H1 (cell line): Measurements from ENCODE around the gene DCX. TPM values are rescaled to one million over a fixed set of nuclear protein-coding genes. Genes with fewer than 3 reads are reported as not detected.

Source experiments
- CTCF ChIA-PET: fragments of 300-600 bp; sonication (Branson Sonifier 250); formaldehyde crosslinking; loops from one replicate; lab custom pipeline; 2021; ENCODE audit not compliant: partially characterized antibody; lab: Charles Lee
- POLR2A ChIA-PET: fragments of 300-600 bp; sonication (Branson Sonifier 250); formaldehyde crosslinking; loops from one replicate; lab custom pipeline; 2021; ENCODE audit warnings: inconsistent platforms; ENCODE audit not compliant: partially characterized antibody; lab: Charles Lee
- DNase-seq, 2 experiments: peaks; one replicate each; pipeline versions ENCODE4 v3.0.0 to v3.0.0-alpha.2; 2010 to 2022; ENCODE audit warnings: low spot score in 2 of 2, low read depth in 1 of 2, mixed read lengths in 1 of 2
- FAIRE-seq: peaks from 2 replicates; lab custom pipeline; 2011; peaks lifted over from hg19 to GRCh38; lab: Jason Lieb, UNC
- H2AFZ ChIP-seq: 2 replicates; pipeline ENCODE4 v1.8.1; 2012; ENCODE audit warnings: low read length, inconsistent platforms
- H2AK5ac ChIP-seq: 2 replicates; pipeline ENCODE4 v1.6.1; 2013; ENCODE audit warnings: low read depth, low read length
- H2BK120ac ChIP-seq: replicated peaks from 2 replicates; pipeline ENCODE3; 2013; ENCODE audit warnings: low read depth, low read length, inconsistent platforms
- H2BK12ac ChIP-seq: 2 replicates; pipeline ENCODE4 v1.6.1; 2013; ENCODE audit warnings: low read depth, low read length
- H2BK15ac ChIP-seq: 2 replicates; pipeline ENCODE4 v1.6.1; 2013; ENCODE audit warnings: low read length
- H2BK20ac ChIP-seq: 2 replicates; pipeline ENCODE4 v1.6.1; 2013; ENCODE audit warnings: low read length
- H2BK5ac ChIP-seq: 2 replicates; pipeline ENCODE4 v1.6.1; 2013; ENCODE audit warnings: low read depth, low read length
- H3K14ac ChIP-seq: 2 replicates; pipeline ENCODE4 v1.6.1; 2013; ENCODE audit warnings: inconsistent platforms; ENCODE audit not compliant: insufficient read length
- H3K18ac ChIP-seq: 2 replicates; pipeline ENCODE4 v1.6.1; 2013; ENCODE audit warnings: low read length; ENCODE audit errors: extremely low read depth
- H3K23ac ChIP-seq: 2 replicates; pipeline ENCODE4 v1.6.1; 2013; ENCODE audit warnings: inconsistent platforms; ENCODE audit not compliant: insufficient read length
- H3K23me2 ChIP-seq: 2 replicates; pipeline ENCODE4 v1.6.1; 2013; ENCODE audit warnings: low read depth, low read length
- H3K27ac ChIP-seq: 2 replicates; pipeline ENCODE4 v1.6.1; 2011; ENCODE audit warnings: low read depth, low read length, inconsistent platforms
- H3K27me3 ChIP-seq, 4 experiments: replicated peaks in 1 of 4; 1 replicate in 1 of 4; 2 replicates in 3 of 4; pipeline versions ENCODE4 v1.6.1 to v1.8.1; 2011 to 2013; ENCODE audit warnings: low read length in 3 of 4, mild to moderate bottlenecking in 3 of 4, inconsistent platforms in 2 of 4, mixed read lengths in 2 of 4, moderate library complexity in 1 of 4; ENCODE audit not compliant: control insufficient read depth in 3 of 4, insufficient read depth in 3 of 4; ENCODE audit errors: extremely low read depth in 1 of 4
- H3K36me3 ChIP-seq, 4 experiments: 2 replicates each; pipeline versions ENCODE4 v1.6.1 to v1.8.1; 2011 to 2013; ENCODE audit warnings: mild to moderate bottlenecking in 4 of 4, low read length in 3 of 4, moderate library complexity in 2 of 4, control low read depth in 1 of 4, inconsistent platforms in 1 of 4; ENCODE audit not compliant: insufficient read depth in 4 of 4, control insufficient read depth in 2 of 4
- H3K4ac ChIP-seq: replicated peaks from 2 replicates; pipeline ENCODE3; 2013; ENCODE audit warnings: low read length, low read depth, mixed read lengths, inconsistent platforms; ENCODE audit not compliant: insufficient read length
- H3K4me1 ChIP-seq, 4 experiments: replicated peaks in 1 of 4; 1 replicate in 1 of 4; 2 replicates in 3 of 4; pipeline versions ENCODE4 v1.6.1 to v1.8.1; 2011 to 2013; ENCODE audit warnings: low read length in 3 of 4, inconsistent platforms in 2 of 4, mixed read lengths in 1 of 4; ENCODE audit not compliant: insufficient read depth in 4 of 4, control insufficient read depth in 3 of 4
- H3K4me2 ChIP-seq, 2 experiments: 2 replicates each; pipeline versions ENCODE4 v1.6.1 to v1.8.1; 2011 to 2013; ENCODE audit warnings: low read depth in 2 of 2, low read length in 2 of 2, control low read depth in 1 of 2, inconsistent platforms in 1 of 2, mild to moderate bottlenecking in 1 of 2; ENCODE audit not compliant: insufficient read depth in 1 of 2
- H3K4me3 ChIP-seq, 4 experiments: fragments of 200-600, 300-600 bp in 1 of 4; sonication (generic), shearing (Covaris generic), sonication (Bioruptor Twin) in 1 of 4; 2 replicates each; pipeline versions ENCODE4 v1.5.1 to v1.8.1; 2011 to 2016; ENCODE audit warnings: low read length in 4 of 4, low read depth in 3 of 4, control low read depth in 2 of 4, inconsistent platforms in 2 of 4, mild to moderate bottlenecking in 2 of 4, mixed read lengths in 1 of 4, moderate library complexity in 1 of 4; ENCODE audit not compliant: insufficient read depth in 2 of 4; ENCODE audit errors: extremely low read depth in 1 of 4
- H3K56ac ChIP-seq: replicated peaks from 2 replicates; pipeline ENCODE3; 2013; ENCODE audit warnings: low read depth, mild to moderate bottlenecking, mixed read lengths, low read length, inconsistent platforms; ENCODE audit not compliant: insufficient read length
- H3K79me1 ChIP-seq: 2 replicates; pipeline ENCODE4 v1.6.1; 2013; ENCODE audit warnings: low read depth, low read length, control low read depth
- H3K79me2 ChIP-seq, 2 experiments: 2 replicates each; pipeline versions ENCODE4 v1.6.1 to v1.8.1; 2012 to 2013; ENCODE audit warnings: low read length in 2 of 2, mild to moderate bottlenecking in 2 of 2, inconsistent platforms in 1 of 2; ENCODE audit not compliant: insufficient read depth in 2 of 2, control insufficient read depth in 1 of 2
- H3K9ac ChIP-seq, 4 experiments: replicated peaks in 1 of 4; 1 replicate in 1 of 4; 2 replicates in 3 of 4; pipeline versions ENCODE4 v1.6.1 to v1.8.1; 2011 to 2013; ENCODE audit warnings: low read depth in 3 of 4, low read length in 3 of 4, control low read depth in 2 of 4, mild to moderate bottlenecking in 2 of 4, moderate library complexity in 2 of 4, inconsistent platforms in 1 of 4; ENCODE audit errors: extremely low read depth in 1 of 4
- H3K9me3 ChIP-seq, 2 experiments: 2 replicates each; pipeline versions ENCODE4 v1.6.1 to v1.8.1; 2012 to 2013; ENCODE audit warnings: mild to moderate bottlenecking in 2 of 2, moderate library complexity in 2 of 2, control low read depth in 1 of 2, inconsistent platforms in 1 of 2, low read depth in 1 of 2, low read length in 1 of 2, mixed read lengths in 1 of 2; ENCODE audit not compliant: insufficient read depth in 2 of 2
- H4K20me1 ChIP-seq, 2 experiments: replicated peaks in 1 of 2; 2 replicates each; pipeline versions ENCODE3 to v1.8.1; 2011 to 2013; ENCODE audit warnings: inconsistent platforms in 2 of 2, low read length in 2 of 2, mild to moderate bottlenecking in 1 of 2; ENCODE audit not compliant: insufficient read depth in 2 of 2, control insufficient read depth in 1 of 2
- H4K5ac ChIP-seq: 2 replicates; pipeline ENCODE4 v1.6.1; 2013; ENCODE audit warnings: low read length, low read depth, mixed read lengths, inconsistent platforms; ENCODE audit not compliant: insufficient read length
- H4K8ac ChIP-seq: 2 replicates; pipeline ENCODE4 v1.8.0; 2013; ENCODE audit warnings: mild to moderate bottlenecking, moderate library complexity, low read length, inconsistent platforms; ENCODE audit not compliant: insufficient read depth; ENCODE audit errors: extremely low read depth
- H4K91ac ChIP-seq: replicated peaks from 2 replicates; pipeline ENCODE3; 2013; ENCODE audit warnings: low read length, mixed read lengths, inconsistent platforms; ENCODE audit not compliant: insufficient read length
- POU5F1 ChIP-seq: IDR thresholded peaks from 2 replicates; pipeline ENCODE4 v1.6.1; 2011; ENCODE audit warnings: low read depth, mild to moderate bottlenecking, low read length, moderate library complexity
- RAD21 ChIP-seq, 2 experiments: IDR thresholded peaks in 1 of 2; conservative IDR thresholded peaks in 1 of 2; 2 replicates each; pipeline ENCODE4 v1.6.1; 2011; ENCODE audit warnings: low read depth in 2 of 2, low read length in 2 of 2, improper control_type of control experiment in 1 of 2, inconsistent platforms in 1 of 2, mild to moderate bottlenecking in 1 of 2, moderate library complexity in 1 of 2
- RBBP5 ChIP-seq: IDR thresholded peaks from 2 replicates; pipeline ENCODE4 v1.7.1; 2012; ENCODE audit warnings: low read depth, mild to moderate bottlenecking, inconsistent platforms, low read length, moderate library complexity, borderline replicate concordance
- TAF7 ChIP-seq: optimal IDR thresholded peaks from 2 replicates; pipeline ENCODE3; 2011; ENCODE audit warnings: low read depth, mild to moderate bottlenecking, inconsistent platforms, low read length, moderate library complexity, borderline replicate concordance
- WGBS, 2 experiments: shearing (Covaris generic) in 1 of 2; methylation state at CpG; one replicate each; pipeline versions ENCODE4 v1.1.6 to v1.1.7; 2013 to 2015; ENCODE audit warnings: low lambda C conversion rate in 2 of 2, mixed read lengths in 2 of 2, inconsistent platforms in 1 of 2, low coverage in 1 of 2, missing lambda C conversion rate in 1 of 2; ENCODE audit not compliant: insufficient replicate concordance in 2 of 2, insufficient coverage in 1 of 2, insufficient read length in 1 of 2; ENCODE audit errors: extremely low coverage in 1 of 2, missing lambda C conversion rate in 1 of 2; 5-methylcytosine and 5-hydroxymethylcytosine counted together
- polyA plus RNA-seq, 7 experiments: library from polyadenylated mRNA; depleted of rRNA in 3 of 7; stranded (reverse) in 5 of 7; unstranded in 2 of 7; fragments of >200 nt in 5 of 7; fragments of 200-250 nt in 2 of 7; gene quantifications; 1 replicate in 5 of 7; 2 replicates in 1 of 7; 4 replicates in 1 of 7; pipeline versions ENCODE4 v1.2.1 to v1.2.3, GENCODE V29; 2011 to 2013; ENCODE audit warnings: missing spikeins in 2 of 7, mixed read lengths in 2 of 7
- total RNA-seq: library from RNA; stranded (reverse); fragmentation: NEBNext Ultra II Directional; extraction: Animal tissue kit (Norgen Biotek cat#: 25700); gene quantifications from 2 replicates; pipeline ENCODE4 v1.2.1, GENCODE V29; 2021
- TF ChIP-seq, protein P1 (sequence below): IDR thresholded peaks from 2 replicates; pipeline ENCODE4 v1.6.1; 2012; ENCODE audit warnings: inconsistent platforms
- TF ChIP-seq, protein P2 (sequence below): IDR thresholded peaks from 2 replicates; pipeline ENCODE4 v1.6.1; 2012; ENCODE audit warnings: inconsistent platforms

Gene DCX
- total and polyA plus RNA-seq, 2 of the 8 experiments (the other 6 are each of a cell fraction or from before 2014, with no cell fraction given), result 1.3 to 3.3 TPM

DNA sequence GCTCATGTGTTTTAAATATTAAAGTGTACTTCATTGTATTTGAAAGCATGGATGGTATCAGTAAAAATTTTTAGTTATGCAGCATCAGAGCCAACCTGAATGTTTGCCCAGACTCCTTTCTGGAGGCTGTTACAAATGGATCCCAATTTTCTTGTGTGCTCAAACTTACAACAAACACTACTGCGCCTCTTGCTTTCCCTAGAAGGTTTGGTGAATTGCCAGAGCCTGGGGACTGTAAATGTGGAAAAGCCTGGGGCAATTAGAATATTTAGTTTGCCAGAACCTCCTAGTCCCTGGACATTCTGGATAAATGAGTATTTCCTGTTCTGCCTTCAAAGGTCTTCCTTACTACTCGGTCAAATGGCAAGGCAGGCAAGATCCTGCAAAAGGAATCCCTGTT, 146.5 kb downstream of the DCX start:
- TF ChIP-seq POU5F1 (no peak), TAF7 (no peak), RBBP5 (no peak), RAD21 (IDR thresholded peaks at IDR 0.05 in 1 of 2, conservative IDR thresholded peaks at IDR 0.05 in 1 of 2; ENCODE audit: low read depth in 2 of 2, low read length in 2 of 2) (no peak)
- TF ChIP-seq, protein P1, sequence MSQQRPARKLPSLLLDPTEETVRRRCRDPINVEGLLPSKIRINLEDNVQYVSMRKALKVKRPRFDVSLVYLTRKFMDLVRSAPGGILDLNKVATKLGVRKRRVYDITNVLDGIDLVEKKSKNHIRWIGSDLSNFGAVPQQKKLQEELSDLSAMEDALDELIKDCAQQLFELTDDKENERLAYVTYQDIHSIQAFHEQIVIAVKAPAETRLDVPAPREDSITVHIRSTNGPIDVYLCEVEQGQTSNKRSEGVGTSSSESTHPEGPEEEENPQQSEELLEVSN, result no peak
- TF ChIP-seq, protein P2, sequence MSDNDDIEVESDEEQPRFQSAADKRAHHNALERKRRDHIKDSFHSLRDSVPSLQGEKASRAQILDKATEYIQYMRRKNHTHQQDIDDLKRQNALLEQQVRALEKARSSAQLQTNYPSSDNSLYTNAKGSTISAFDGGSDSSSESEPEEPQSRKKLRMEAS, result no peak
- Histone ChIP-seq H3K27me3 (no peaks in the 10 kb centered on the region), H3K79me2 (no peaks in the 10 kb centered on the region), H4K91ac (no peak overlapping the region), H3K56ac (no peak overlapping the region), H4K5ac (no peak overlapping the region), H3K4ac (no peak overlapping the region), H3K4me3 (no peak overlapping the region), H2AK5ac (no peak overlapping the region), H3K23ac (no peak overlapping the region), H2BK20ac (no peak overlapping the region), H2BK12ac (no peak overlapping the region), H2BK120ac (no peak overlapping the region), H2BK15ac (no peak overlapping the region), H2BK5ac (no peak overlapping the region), H3K23me2 (no peaks in the 10 kb centered on the region), H3K14ac (no peak overlapping the region), H3K9ac (no peak overlapping the region), H4K20me1 (no peaks in the 10 kb centered on the region), H3K9me3 (no peaks in the 10 kb centered on the region), H4K8ac (no peak overlapping the region), H3K36me3 (no peaks in the 10 kb centered on the region), H3K27ac (no peak overlapping the region), H3K4me2 (no peak overlapping the region), H2AFZ (no peak overlapping the region), H3K4me1 (peaks cover 0 to 6% (median 3%) of the 10 kb centered on the region in 4 experiments; a peak in 3 of 7 replicates), H3K18ac (no peak overlapping the region), H3K79me1 (no peaks in the 10 kb centered on the region)
- WGBS, 2 experiments, result 91% methylated on average over 2 of the region's 2 CpGs; no CpG with 5 or more reads in 1 of the 2 experiments
- CTCF ChIA-PET, result no interaction called here
- FAIRE-seq, result no peak
- POLR2A ChIA-PET, result no interaction called here
- DNase-seq, result no peak
